Measurements from ENCODE around the gene CDKN1A. TPM values are rescaled to one million over a fixed set of nuclear protein-coding genes. Genes with fewer than 3 reads are reported as not detected.

CDKN1A gene
- total and polyA plus RNA-seq, 10 of the 15 experiments (the other 5 are each of a cell fraction or from before 2014, with no cell fraction given) = 25.2 to 637 (median 216) TPM

DNA sequence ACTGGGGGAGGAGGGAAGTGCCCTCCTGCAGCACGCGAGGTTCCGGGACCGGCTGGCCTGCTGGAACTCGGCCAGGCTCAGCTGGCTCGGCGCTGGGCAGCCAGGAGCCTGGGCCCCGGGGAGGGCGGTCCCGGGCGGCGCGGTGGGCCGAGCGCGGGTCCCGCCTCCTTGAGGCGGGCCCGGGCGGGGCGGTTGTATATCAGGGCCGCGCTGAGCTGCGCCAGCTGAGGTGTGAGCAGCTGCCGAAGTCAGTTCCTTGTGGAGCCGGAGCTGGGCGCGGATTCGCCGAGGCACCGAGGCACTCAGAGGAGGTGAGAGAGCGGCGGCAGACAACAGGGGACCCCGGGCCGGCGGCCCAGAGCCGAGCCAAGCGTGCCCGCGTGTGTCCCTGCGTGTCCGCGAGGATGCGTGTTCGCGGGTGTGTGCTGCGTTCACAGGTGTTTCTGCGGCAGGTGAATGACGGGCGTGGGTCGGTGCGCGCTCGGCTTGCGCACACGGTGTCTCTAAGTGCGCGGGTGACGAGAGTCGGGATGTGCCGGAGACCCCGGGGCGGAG, at the start of gene CDKN1A (continued):
- TF ChIP-seq PRDM15 (CRISPR knock-in tag; IDR thresholded peaks at IDR 0.05) = no peak
- no peak for TF ChIP-seq NFIC (IDR thresholded peaks at IDR 0.05; ENCODE audit: low read depth, low read length)
- TF ChIP-seq IKZF2 (IDR thresholded peaks at IDR 0.05) = peak; percentile 5 to 38; a peak in 1 of 4 replicates

DNA sequence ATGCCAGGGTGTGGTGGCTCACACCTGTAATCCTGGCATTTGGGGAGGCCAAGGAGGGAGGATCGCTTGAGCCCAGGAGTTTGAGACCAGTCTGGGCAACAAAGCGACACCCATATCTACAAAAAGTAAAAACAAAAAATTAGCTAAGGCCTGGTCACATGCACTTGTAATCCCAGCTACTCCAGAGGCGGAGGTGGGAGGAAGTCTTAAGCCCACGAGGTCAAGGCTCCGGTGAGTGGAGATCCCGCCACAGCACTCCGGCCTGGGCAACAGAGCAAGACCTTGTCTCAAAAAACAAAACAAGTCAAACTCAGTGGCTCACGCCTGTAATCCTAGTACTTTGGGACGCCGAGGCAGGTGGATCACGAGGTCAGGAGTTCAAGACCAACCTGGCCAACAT, 48.7 kb upstream of the CDKN1A start:
- 0 out of 2 replicates have a peak overlapping the region, but pooled peaks have one; percentile 1 for H3K4me2 ChIP-seq (ENCODE audit: control insufficient read depth, insufficient read depth)
- 70% methylated on average over 11 of the region's 11 CpGs for WGBS (ENCODE audit: insufficient coverage, insufficient replicate concordance, low lambda C conversion rate, missing lambda C conversion rate)
- H3K79me2 ChIP-seq (ENCODE audit: control insufficient read depth, insufficient read depth, low read length) = no peaks in the 10 kb centered on the region
- RAD21 ChIA-PET (ENCODE audit: unreplicated experiment) = interaction anchor here (0.9 to 2.6 kb wide), 6 partner anchors 13 to 50 kb away, joined by 3 to 24 read pairs (median 14); partner anchors contain the start of gene CDKN1A
- H3K9me3 ChIP-seq (replicated peaks; ENCODE audit: control insufficient read depth, insufficient read depth, low read length) = no peaks in the 10 kb centered on the region
- POLR2A ChIA-PET = interaction anchor here (0.6 to 3.4 kb wide), 8 partner anchors 11 to 1987 kb away, joined by 3 to 31 read pairs (median 7); partner anchors contain the start of gene CDKN1A
- no peak overlapping the region for H2AFZ ChIP-seq (ENCODE audit: control insufficient read depth, low read depth, low read length)
- H4K20me1 ChIP-seq (ENCODE audit: control insufficient read depth, insufficient read depth) = no peaks in the 10 kb centered on the region
- intact Hi-C loops (cut with micrococcal nuclease; ENCODE audit: unreplicated experiment) (loop anchor here (2.0 to 10.0 kb wide), 2 partner anchors 21 to 225 kb away; no protein-coding TSS in a partner anchor), in situ Hi-C loops (cut with MboI) (no loop called here)
- BruUV-seq (replicated peaks) = no TSS peak
- H3K27me3 ChIP-seq (replicated peaks in 1 of 2; ENCODE audit: control insufficient read depth in 2 of 2, insufficient read depth in 2 of 2, low read length in 1 of 2) = no peaks in the 10 kb centered on the region
- H3K27ac ChIP-seq (ENCODE audit: control insufficient read depth, insufficient read depth) = peak overlapping the region; percentile 47
- CTCF ChIA-PET = interaction anchor here (1.1 to 3.7 kb wide), 4 partner anchors 14 to 129 kb away, joined by 3 to 27 read pairs (median 17); partner anchors contain the start of gene CDKN1A
- FAIRE-seq (no peak), DNase-seq (ENCODE audit: low read depth, low spot score) (no peak), ATAC-seq (no peak)
- no peak overlapping the region for H3K4me3 ChIP-seq
- no peak overlapping the region for H3K9ac ChIP-seq (ENCODE audit: control insufficient read depth, insufficient read depth, low read length)
- H3K36me3 ChIP-seq (ENCODE audit: control insufficient read depth in 2 of 2, insufficient read depth in 2 of 2, low read length in 1 of 2) = no peaks in the 10 kb centered on the region
- peaks cover 34% of the 10 kb centered on the region for H3K4me1 ChIP-seq (ENCODE audit: control insufficient read depth, insufficient read depth, low read length)
- SMC1A ChIA-PET (ENCODE audit: uncharacterized antibody, unreplicated experiment) = interaction anchor here (1.1 to 4.1 kb wide), 9 partner anchors 13 to 129 kb away, joined by 3 to 25 read pairs (median 11); no protein-coding TSS in a partner anchor
- TF ChIP-seq NR2F1 (conservative IDR thresholded peaks at IDR 0.05) (0 out of 2 replicates have a peak, but pooled peaks have one; percentile 44), EED (IDR thresholded peaks at IDR 0.05; ENCODE audit: low read depth) (peak; percentile 43; the same call in 1 of the 2 replicates), RELA (IDR thresholded peaks at IDR 0.05; ENCODE audit: borderline replicate concordance, partially characterized antibody) (no peak)
